ENCODE measurements around the gene RXFP4.

DNA sequence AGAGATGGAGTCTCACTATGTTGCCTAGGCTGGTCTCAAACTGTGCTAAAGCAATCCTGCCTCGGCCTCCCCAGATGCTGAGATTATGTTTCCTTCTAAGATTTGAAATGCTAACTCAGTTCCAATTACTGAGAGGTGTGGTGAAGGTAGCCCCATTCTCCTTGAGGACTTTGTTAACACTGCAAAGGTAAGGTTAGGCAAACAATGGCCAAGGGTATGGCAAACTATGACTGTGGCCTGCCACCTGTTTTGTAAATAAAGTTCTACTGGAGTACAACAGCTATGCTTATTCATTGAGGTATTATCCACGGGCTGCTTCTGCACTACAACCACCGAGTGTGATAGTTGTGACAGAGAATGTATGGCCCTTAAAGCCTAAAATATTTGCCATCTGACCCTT is 20.7 kb upstream of the RXFP4 start:
- no peak for TF ChIP-seq CTCF (IDR thresholded peaks at IDR 0.05; ENCODE audit: low read depth, low read length, missing input control)
- no peak for TF ChIP-seq RXRA (IDR thresholded peaks at IDR 0.05)
- no peak for TF ChIP-seq TAF1 (conservative IDR thresholded peaks at IDR 0.05)
- TF ChIP-seq RAD21 (IDR thresholded peaks at IDR 0.05), result no peak
- TF ChIP-seq EGR1 (IDR thresholded peaks at IDR 0.05; ENCODE audit: low read depth in 2 of 2), result no peak
- TF ChIP-seq, protein P1, sequence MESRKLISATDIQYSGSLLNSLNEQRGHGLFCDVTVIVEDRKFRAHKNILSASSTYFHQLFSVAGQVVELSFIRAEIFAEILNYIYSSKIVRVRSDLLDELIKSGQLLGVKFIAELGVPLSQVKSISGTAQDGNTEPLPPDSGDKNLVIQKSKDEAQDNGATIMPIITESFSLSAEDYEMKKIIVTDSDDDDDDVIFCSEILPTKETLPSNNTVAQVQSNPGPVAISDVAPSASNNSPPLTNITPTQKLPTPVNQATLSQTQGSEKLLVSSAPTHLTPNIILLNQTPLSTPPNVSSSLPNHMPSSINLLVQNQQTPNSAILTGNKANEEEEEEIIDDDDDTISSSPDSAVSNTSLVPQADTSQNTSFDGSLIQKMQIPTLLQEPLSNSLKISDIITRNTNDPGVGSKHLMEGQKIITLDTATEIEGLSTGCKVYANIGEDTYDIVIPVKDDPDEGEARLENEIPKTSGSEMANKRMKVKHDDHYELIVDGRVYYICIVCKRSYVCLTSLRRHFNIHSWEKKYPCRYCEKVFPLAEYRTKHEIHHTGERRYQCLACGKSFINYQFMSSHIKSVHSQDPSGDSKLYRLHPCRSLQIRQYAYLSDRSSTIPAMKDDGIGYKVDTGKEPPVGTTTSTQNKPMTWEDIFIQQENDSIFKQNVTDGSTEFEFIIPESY (IDR thresholded peaks at IDR 0.05), result no peak
- no peak for TF ChIP-seq HNF4A (conservative IDR thresholded peaks at IDR 0.05)
- no peak for TF ChIP-seq GABPA (IDR thresholded peaks at IDR 0.05 in 1 of 2, conservative IDR thresholded peaks at IDR 0.05 in 1 of 2)
- no peak for TF ChIP-seq NR2F2 (IDR thresholded peaks at IDR 0.05)
- TF ChIP-seq, protein P2, sequence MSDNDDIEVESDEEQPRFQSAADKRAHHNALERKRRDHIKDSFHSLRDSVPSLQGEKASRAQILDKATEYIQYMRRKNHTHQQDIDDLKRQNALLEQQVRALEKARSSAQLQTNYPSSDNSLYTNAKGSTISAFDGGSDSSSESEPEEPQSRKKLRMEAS (IDR thresholded peaks at IDR 0.05), result no peak
- TF ChIP-seq JUND (IDR thresholded peaks at IDR 0.05), result no peak

Data from liver (tissue), 3 donors.